GM23248 (cell line): Measurements from ENCODE around the gene DOCK9.

ENCODE experiments used
- EZH2 ChIP-seq: fragments of 200-600 bp; sonication (generic); IDR thresholded peaks from 2 replicates; pipeline ENCODE4 v1.6.1; 2018; ENCODE audit warnings: antibody characterized with exemption, mild to moderate bottlenecking; ENCODE audit not compliant: insufficient read depth, poor library complexity, severe bottlenecking
- EZH2phosphoT487 ChIP-seq: fragments of 200-600 bp; sonication (generic); IDR thresholded peaks from 2 replicates; pipeline ENCODE4 v1.6.1; 2018; ENCODE audit warnings: antibody characterized with exemption, moderate library complexity, mild to moderate bottlenecking, low read depth; ENCODE audit not compliant: insufficient read depth

DNA sequence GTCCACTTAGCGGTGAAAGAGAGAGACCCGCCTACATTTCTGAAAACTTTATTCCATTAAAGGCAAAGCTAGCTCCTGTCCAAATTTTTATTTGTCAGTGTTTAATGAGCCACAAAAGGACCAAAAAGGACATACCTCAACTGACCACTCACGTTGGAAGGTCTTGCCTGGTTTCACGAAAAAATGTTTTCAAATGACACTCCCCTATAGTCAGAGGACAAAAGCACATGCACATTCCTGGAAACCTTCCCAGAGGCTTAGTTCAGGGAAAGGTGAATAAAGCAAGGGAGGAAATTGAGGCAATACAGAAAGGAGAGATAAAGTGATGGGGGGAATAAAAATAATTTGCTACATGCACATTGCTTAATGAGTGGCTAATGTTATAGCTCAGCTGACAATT is 55.6 kb downstream of the DOCK9 start:
- TF ChIP-seq EZH2phosphoT487 (no peak), EZH2 (no peak)
